Measurements from ENCODE around the gene PDCD6IP.

PDCD6IP gene

GRCh38 chr3:33895658-33896057 lies 97.2 kb downstream of the PDCD6IP start:
- no peak for DNase-seq

- DNase-seq: no peak
Measured at GRCh38 chr3:33897306-33897705, 98.9 kb downstream of the PDCD6IP start.

GRCh38 chr3:33898901-33899300 lies 100.5 kb downstream of the PDCD6IP start:
- DNase-seq: no peak

GRCh38 chr3:33900440-33900808 lies 102.0 kb downstream of the PDCD6IP start:
- no peak for DNase-seq

GRCh38 chr3:33900809-33901505 lies 102.5 kb downstream of the PDCD6IP start:
- DNase-seq: no peak

GRCh38 chr3:33901862-33902563 lies 103.6 kb downstream of the PDCD6IP start:
- no peak for DNase-seq

GRCh38 chr3:33904730-33905129 lies 106.3 kb downstream of the PDCD6IP start:
- DNase-seq: no peak

- DNase-seq: no peak
Measured at GRCh38 chr3:33908250-33908851, 109.9 kb downstream of the PDCD6IP start.

- no peak for DNase-seq
Measured at GRCh38 chr3:33909547-33909946, 111.1 kb downstream of the PDCD6IP start.

- no peak for DNase-seq
Measured at GRCh38 chr3:33910031-33910430, 111.6 kb downstream of the PDCD6IP start.

GRCh38 chr3:33911525-33912322 lies 113.3 kb downstream of the PDCD6IP start:
- no peak for DNase-seq

GRCh38 chr3:33914212-33914611 lies 115.8 kb downstream of the PDCD6IP start:
- no peak for DNase-seq

GRCh38 chr3:33914731-33915379 lies 116.4 kb downstream of the PDCD6IP start:
- no peak for DNase-seq

GRCh38 chr3:33915796-33916546 lies 117.5 kb downstream of the PDCD6IP start:
- no peak for DNase-seq

- no peak for DNase-seq
Measured at GRCh38 chr3:33918126-33918756, 119.8 kb downstream of the PDCD6IP start.
